Breast epithelium (tissue), 3 donors: ENCODE measurements around the gene AK5.

Experiments used
- POLR2A ChIP-seq: fragments of 450-650 bp; IDR thresholded peaks from one replicate; pipeline ENCODE4 v1.6.1; 2016; ENCODE audit warnings: antibody characterized with exemption, mild to moderate bottlenecking, moderate library complexity
- POLR2AphosphoS5 ChIP-seq, 3 donors: sonication (generic); formaldehyde crosslinking; IDR thresholded peaks; one replicate each; pipeline ENCODE4 v1.6.1; 2017; ENCODE audit warnings: antibody characterized with exemption in 3 of 3
- TF ChIP-seq, protein P1 (sequence below), 3 donors: fragments of 450-650 bp; IDR thresholded peaks; one replicate each; pipeline ENCODE4 v1.5.1; 2016 to 2017; ENCODE audit warnings: antibody characterized with exemption in 3 of 3, mild to moderate bottlenecking in 3 of 3, moderate library complexity in 3 of 3

DNA sequence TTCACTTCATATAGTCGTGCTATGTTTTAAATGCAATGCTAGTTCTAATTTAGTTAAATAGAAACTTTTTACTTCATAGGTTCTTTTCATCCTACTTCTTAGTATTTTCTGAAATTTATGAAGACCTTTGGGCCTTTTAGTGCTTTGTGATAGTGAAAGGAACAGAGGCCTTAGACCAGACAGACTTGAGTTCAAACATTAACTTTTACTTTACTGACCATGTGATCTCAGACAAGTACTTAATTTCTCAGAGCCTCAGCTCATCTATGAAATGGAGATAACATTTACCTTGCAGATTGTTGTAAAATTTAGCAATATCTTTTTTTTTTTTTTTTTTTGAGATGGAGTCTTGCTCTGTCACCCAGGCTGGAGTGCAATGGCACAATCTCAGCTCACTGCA, 57.5 kb downstream of the AK5 start:
- TF ChIP-seq, protein P1, sequence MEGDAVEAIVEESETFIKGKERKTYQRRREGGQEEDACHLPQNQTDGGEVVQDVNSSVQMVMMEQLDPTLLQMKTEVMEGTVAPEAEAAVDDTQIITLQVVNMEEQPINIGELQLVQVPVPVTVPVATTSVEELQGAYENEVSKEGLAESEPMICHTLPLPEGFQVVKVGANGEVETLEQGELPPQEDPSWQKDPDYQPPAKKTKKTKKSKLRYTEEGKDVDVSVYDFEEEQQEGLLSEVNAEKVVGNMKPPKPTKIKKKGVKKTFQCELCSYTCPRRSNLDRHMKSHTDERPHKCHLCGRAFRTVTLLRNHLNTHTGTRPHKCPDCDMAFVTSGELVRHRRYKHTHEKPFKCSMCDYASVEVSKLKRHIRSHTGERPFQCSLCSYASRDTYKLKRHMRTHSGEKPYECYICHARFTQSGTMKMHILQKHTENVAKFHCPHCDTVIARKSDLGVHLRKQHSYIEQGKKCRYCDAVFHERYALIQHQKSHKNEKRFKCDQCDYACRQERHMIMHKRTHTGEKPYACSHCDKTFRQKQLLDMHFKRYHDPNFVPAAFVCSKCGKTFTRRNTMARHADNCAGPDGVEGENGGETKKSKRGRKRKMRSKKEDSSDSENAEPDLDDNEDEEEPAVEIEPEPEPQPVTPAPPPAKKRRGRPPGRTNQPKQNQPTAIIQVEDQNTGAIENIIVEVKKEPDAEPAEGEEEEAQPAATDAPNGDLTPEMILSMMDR (IDR thresholded peaks at IDR 0.05) = no peak
- no peak for TF ChIP-seq POLR2AphosphoS5 (IDR thresholded peaks at IDR 0.05)
- TF ChIP-seq POLR2A = no peak
